Measurements from ENCODE around the gene PPP1R13L. TPM values are rescaled to one million over a fixed set of nuclear protein-coding genes. Genes with fewer than 3 reads are reported as not detected.

The PPP1R13L gene
- total RNA-seq, 2 experiments from 2014 or later: 15.2 to 17.8 TPM

DNA sequence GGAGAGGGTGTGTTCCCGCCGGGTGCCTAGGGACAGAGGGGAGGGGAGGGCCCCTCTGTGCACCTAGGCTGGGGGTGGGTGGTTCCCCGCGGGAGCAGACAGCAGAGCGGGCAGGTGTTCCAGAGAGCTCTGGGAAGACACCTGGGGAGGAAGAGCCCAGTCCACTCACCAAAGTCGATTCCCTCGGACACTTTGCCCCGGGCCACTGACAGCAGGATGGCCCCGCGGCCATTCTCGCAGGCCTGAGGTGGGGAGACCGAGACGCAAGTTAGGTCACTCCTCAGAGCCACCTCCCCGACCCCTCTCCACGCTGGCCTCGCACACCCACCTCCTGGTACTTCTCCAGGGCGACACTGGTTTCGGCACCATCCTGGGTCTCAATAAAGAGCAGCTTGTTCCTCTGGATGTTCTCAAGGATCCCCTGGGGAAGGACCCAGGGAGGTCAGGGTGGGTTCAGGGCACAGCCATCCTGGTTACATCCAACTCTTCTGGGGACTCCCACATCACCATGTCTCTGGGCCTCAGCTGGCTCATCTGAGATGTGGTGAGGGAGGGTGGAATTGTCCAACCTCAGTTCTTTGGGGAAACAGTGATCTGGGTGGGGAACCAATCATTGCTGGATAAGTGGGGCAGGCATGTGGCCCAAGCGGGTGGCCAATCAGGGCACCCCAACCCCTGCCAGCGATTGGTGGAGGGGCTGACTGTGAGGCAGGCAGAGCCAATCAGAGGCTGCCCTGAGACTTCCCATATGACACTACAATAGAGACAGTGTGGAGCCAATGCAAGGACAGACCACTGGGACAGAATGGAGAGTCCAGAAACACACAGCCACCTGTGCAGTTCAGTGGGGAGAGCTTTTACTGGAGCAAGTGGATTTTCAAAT, 51.7 kb downstream of the PPP1R13L start:
- Mint-ChIP-seq H3K9me3 (ENCODE audit: low read depth) (no peaks in the 10 kb centered on the region), H3K36me3 (ENCODE audit: low read depth) (peaks cover 15% of the 10 kb centered on the region), H3K27ac (no peak overlapping the region), H3K4me1 (no peaks in the 10 kb centered on the region), H3K27me3 (no peaks in the 10 kb centered on the region), H3K4me3 (no peak overlapping the region)
- ChIA-PET CTCF (no interaction called here), POLR2A (no interaction called here)
- intact Hi-C loops (cut with DNase I, micrococcal nuclease): no loop called here
- peak; percentile 30 for ATAC-seq
- DNase-seq: no peak

DNA sequence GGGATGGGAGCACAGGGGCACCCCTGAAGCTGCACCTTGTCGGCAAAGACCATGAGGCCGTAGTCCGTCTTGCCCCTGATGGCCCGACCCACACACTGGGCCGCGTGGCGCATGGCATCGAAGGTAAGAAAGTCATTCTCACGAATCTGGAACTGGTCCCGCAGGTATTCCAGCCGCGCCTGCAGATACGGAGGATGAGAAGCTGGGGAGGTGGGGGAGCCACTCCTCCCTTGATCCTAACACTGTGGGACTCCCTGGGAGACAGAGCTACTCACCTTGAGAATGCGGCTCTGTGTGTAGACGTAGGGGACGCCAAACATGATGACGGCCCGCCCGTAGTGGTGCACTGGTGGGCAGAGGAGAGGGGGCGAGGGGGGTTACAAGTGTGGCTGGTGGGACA, 52.4 kb downstream of the PPP1R13L start:
- no peaks in the 10 kb centered on the region for H3K9me3 Mint-ChIP-seq (ENCODE audit: low read depth)
- no peaks in the 10 kb centered on the region for H3K27me3 Mint-ChIP-seq
- CTCF ChIA-PET: no interaction called here
- no peak overlapping the region for H3K4me3 Mint-ChIP-seq
- POLR2A ChIA-PET: no interaction called here
- H3K4me1 Mint-ChIP-seq: no peaks in the 10 kb centered on the region
- ATAC-seq (no peak), DNase-seq (no peak)
- H3K36me3 Mint-ChIP-seq (ENCODE audit: low read depth): peaks cover 15% of the 10 kb centered on the region
- intact Hi-C loops (cut with DNase I, micrococcal nuclease): no loop called here
- H3K27ac Mint-ChIP-seq: no peak overlapping the region

DNA sequence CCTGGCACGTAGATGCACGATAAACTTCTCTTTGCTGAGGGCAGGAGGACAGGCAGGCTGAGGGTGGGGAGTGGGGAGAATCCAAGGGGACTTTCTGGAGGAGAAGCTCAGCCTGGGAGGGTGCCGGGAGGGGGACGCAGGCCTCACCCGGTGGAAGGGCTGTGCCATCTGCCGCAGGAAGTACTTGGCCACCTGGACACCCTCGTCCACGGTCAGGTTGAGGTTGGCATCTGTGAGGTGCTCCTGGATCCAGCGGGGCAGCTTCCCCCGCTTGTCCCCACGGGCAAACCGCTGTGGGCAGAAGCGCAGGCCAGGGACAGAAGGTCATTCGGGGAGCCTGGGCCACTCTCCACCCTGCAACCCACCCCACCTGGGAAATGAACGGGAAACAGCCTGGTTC, 52.8 kb downstream of the PPP1R13L start:
- H3K36me3 Mint-ChIP-seq (ENCODE audit: low read depth): peaks cover 12% of the 10 kb centered on the region
- no peaks in the 10 kb centered on the region for H3K27me3 Mint-ChIP-seq
- H3K27ac Mint-ChIP-seq: no peak overlapping the region
- intact Hi-C loops (cut with DNase I, micrococcal nuclease): no loop called here
- no peaks in the 10 kb centered on the region for H3K9me3 Mint-ChIP-seq (ENCODE audit: low read depth)
- ATAC-seq (no peak), DNase-seq (no peak)
- CTCF ChIA-PET: no interaction called here
- POLR2A ChIA-PET: no interaction called here
- no peaks in the 10 kb centered on the region for H3K4me1 Mint-ChIP-seq
- no peak overlapping the region for H3K4me3 Mint-ChIP-seq

DNA sequence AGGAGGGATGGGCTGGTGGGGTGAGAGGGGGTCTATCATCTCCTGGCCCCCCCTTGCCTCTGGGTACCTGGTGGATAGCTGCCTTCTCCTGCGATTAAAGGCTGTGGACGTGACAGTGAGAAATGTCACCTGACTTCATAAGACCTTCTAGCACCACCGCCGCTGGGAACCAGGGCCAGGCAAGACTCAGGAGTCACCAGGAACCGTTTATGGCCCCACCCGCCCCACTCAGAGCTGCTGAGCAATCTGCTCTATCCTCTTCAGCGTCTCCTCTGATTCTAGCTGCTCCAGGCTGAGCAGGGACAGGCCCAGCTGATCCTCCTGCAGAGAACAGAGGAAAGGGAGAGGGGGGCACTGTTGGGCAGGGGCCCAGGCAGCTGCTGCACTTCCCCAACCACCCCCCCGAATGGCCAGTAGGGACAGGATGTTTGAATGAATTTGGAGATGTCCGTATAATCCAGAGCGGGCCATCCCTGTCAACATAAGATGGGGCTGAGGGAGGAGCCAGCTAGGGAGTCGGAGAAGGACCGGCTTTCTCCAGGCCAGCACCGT, 53.4 kb downstream of the PPP1R13L start:
- POLR2A ChIA-PET: no interaction called here
- Mint-ChIP-seq H3K9me3 (ENCODE audit: low read depth) (no peaks in the 10 kb centered on the region), H3K4me3 (no peak overlapping the region), H3K36me3 (ENCODE audit: low read depth) (peaks cover 12% of the 10 kb centered on the region), H3K27ac (no peak overlapping the region), H3K4me1 (no peaks in the 10 kb centered on the region), H3K27me3 (no peaks in the 10 kb centered on the region)
- no peak for DNase-seq
- CTCF ChIA-PET: no interaction called here
- intact Hi-C loops (cut with DNase I, micrococcal nuclease): no loop called here
- no peak for ATAC-seq

DNA sequence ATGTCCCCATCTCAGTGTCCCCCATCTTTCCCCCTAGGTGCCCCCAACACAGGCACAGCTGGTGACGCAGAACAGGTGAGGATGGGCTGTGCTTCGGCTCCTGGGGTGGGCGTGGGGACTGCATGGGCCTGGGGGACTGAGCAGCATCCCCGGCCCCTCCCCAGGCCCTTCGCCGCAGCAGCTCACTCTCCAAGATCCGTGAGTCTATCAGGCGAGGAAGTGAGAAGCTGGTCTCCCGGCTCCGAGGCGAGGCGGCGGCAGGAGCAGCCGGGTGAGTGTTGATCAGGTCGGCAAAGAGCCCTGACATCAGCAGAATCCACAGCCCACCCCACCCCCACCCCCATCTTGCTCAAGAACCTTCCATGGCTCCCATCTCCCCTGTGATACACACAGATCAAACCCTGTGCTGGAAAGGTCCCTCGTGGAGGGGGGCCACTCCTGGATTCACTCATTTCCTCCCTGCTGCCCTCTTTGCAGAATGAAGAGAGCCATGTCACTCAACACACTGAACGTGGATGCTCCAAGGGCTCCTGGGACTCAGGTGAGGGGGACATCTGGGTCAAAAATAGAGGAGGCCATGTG, 54.3 kb downstream of the PPP1R13L start:
- intact Hi-C loops (cut with DNase I, micrococcal nuclease): no loop called here
- Mint-ChIP-seq H3K36me3 (ENCODE audit: low read depth) (peaks cover 12% of the 10 kb centered on the region), H3K27me3 (no peaks in the 10 kb centered on the region), H3K27ac (no peak overlapping the region), H3K4me1 (no peaks in the 10 kb centered on the region), H3K4me3 (no peak overlapping the region), H3K9me3 (ENCODE audit: low read depth) (no peaks in the 10 kb centered on the region)
- POLR2A ChIA-PET: no interaction called here
- ATAC-seq (no peak), DNase-seq (no peak)
- CTCF ChIA-PET: interaction anchor here (1.7 kb wide), 1 partner anchor 12 kb away, joined by 5 read pairs; no protein-coding TSS in a partner anchor

DNA sequence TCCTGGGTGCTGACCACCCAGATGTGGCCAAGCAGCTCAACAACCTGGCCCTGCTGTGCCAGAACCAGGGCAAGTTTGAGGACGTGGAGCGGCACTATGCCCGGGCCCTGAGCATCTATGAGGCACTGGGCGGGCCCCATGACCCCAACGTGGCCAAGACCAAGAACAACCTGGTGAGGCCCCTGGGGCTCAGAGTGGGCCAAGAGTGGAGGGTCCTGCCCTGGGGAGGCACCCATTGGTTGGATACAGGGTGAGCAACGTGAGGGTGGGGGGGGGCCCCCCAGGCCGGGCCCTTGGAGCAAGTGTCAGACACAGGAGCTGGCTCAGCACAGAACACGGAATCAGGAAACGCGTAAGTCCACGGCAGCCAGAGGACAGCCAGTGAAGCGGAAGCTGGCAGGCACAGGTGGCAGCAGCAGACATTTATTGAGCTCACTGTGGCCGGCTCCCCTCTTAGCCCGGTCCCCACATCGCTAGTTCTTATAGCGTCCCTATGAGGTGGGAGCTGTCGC, 55.4 kb downstream of the PPP1R13L start:
- ChIA-PET CTCF (interaction anchor here (1.7 kb wide), 1 partner anchor 11 kb away, joined by 5 read pairs; no protein-coding TSS in a partner anchor), POLR2A (no interaction called here)
- Mint-ChIP-seq H3K4me3 (no peak overlapping the region), H3K27ac (no peak overlapping the region), H3K9me3 (ENCODE audit: low read depth) (no peaks in the 10 kb centered on the region), H3K36me3 (ENCODE audit: low read depth) (peaks cover 6% of the 10 kb centered on the region), H3K4me1 (no peaks in the 10 kb centered on the region), H3K27me3 (peaks cover 3% of the 10 kb centered on the region)
- intact Hi-C loops (cut with DNase I, micrococcal nuclease): no loop called here
- no peak for DNase-seq
- ATAC-seq: no peak

DNA sequence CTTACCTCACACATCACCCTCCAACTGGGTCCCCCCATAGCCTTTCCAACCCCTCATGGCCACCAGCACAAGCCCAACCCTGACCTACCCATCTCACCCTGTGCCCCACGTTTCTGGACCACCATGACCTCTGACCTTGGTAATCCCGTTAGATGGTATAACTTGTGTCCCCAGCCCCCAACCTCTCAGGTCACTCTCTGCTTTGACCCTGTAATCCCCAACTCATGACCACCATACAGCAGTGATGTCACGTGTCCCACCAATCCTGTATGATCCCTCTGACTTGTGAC, 55.8 kb downstream of the PPP1R13L start:
- H3K27ac Mint-ChIP-seq: no peak overlapping the region
- ChIA-PET POLR2A (no interaction called here), CTCF (interaction anchor here (1.7 kb wide), 1 partner anchor 10 kb away, joined by 5 read pairs; no protein-coding TSS in a partner anchor)
- no peaks in the 10 kb centered on the region for H3K4me1 Mint-ChIP-seq
- H3K9me3 Mint-ChIP-seq (ENCODE audit: low read depth): no peaks in the 10 kb centered on the region
- no peak for DNase-seq
- H3K27me3 Mint-ChIP-seq: peaks cover 5% of the 10 kb centered on the region
- intact Hi-C loops (cut with DNase I, micrococcal nuclease): no loop called here
- no peak overlapping the region for H3K4me3 Mint-ChIP-seq
- ATAC-seq: no peak
- H3K36me3 Mint-ChIP-seq (ENCODE audit: low read depth): peaks cover 5% of the 10 kb centered on the region

DNA sequence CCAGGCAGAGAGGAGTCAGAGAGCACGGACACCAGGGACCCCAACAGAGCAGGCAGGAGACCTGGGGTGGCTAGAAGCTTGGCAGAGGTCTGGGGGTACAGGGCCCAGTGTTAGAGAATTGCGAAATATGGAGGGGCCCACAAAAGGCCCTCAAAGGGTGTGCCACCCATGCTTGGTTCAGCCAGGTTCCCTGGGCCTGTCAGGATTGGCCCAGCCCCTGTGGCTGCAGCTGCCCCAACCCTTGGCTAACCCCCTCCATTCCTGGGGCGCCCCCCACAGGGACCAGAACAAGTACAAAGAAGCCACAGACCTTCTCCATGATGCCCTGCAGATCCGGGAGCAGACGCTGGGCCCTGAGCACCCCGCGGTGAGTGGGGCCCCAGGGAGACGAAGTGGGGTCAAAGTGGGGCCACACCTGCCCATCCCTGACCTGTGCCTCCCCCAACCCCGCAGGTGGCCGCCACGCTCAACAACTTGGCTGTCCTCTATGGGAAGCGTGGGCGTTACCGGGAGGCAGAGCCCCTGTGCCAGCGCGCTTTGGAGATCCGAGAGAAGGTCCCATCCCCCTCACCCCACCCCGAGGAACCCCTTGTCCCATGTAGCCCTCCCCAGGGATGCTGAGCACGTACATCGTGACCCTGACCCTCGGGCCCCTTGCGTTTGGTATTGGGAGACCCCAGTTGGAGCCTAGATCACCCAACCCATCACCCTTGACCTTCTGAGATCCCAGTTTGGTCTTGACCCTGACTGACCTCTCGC, 56.3 kb downstream of the PPP1R13L start:
- ATAC-seq (no peak), DNase-seq (no peak)
- ChIA-PET CTCF (no interaction called here), POLR2A (no interaction called here)
- Mint-ChIP-seq H3K27ac (no peak overlapping the region), H3K9me3 (ENCODE audit: low read depth) (no peaks in the 10 kb centered on the region), H3K4me1 (no peaks in the 10 kb centered on the region), H3K4me3 (no peak overlapping the region), H3K27me3 (peaks cover 7% of the 10 kb centered on the region), H3K36me3 (ENCODE audit: low read depth) (peaks cover 5% of the 10 kb centered on the region)
- intact Hi-C loops (cut with DNase I, micrococcal nuclease): no loop called here

DNA sequence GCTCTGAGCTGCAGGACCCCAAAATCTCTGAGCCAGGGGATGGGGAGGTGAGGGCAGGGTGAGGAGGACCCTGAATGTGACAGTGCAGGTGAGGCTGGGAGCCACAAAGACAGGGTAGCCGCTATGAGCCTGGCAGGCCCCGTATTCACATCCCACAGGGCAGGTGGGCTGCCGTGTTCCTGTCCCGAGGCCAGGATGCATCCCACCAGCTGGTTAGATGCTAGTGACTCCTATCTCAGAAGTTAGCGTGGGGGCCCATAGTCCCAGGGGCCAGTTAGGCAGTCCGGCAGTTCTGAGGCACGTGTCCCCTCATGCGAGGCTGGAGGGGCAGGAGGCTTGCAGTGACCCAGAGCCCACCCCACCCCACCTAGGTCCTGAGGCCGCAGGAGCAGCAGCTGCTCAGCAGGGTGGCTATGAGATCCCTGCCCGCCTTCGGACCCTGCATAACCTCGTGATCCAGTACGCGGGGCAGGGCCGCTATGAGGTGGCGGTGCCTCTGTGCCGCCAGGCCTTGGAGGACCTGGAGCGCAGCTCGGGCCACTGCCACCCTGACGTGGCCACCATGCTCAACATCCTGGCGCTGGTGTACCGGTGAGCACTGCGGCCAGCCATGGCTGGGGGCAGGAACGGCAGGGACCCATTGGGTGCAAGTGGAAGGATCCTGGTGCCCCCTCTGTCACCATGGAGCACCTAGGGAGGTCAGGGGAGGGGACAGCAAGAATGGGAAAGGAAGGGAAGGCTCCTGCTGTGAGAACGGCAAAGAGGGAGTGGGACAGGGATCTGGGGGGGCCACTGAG, 57.1 kb downstream of the PPP1R13L start:
- POLR2A ChIA-PET: no interaction called here

DNA sequence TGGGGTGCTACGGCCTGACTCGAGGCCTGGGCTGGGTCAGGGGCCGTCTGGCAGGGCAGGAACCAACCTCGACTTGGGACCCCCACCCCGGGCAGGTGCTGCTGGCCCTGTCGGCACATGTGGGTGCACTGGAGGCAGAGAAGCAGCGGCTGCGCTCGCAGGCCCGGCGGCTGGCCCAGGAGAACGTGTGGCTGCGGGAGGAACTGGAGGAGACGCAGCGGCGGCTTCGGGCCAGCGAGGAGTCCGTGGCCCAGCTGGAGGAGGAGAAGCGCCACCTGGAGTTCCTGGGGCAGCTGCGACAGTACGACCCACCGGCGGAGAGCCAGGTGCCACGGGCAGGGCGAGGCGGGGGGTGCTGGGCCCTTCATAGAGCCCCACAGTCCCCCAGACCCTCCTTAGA, 58.4 kb downstream of the PPP1R13L start:
- DNase-seq (no peak), ATAC-seq (no peak)
- no peak overlapping the region for H3K27ac Mint-ChIP-seq
- no peaks in the 10 kb centered on the region for H3K4me1 Mint-ChIP-seq
- H3K27me3 Mint-ChIP-seq: peaks cover 8% of the 10 kb centered on the region
- H3K36me3 Mint-ChIP-seq (ENCODE audit: low read depth): peaks cover 2% of the 10 kb centered on the region
- POLR2A ChIA-PET: interaction anchor here (0.6 kb wide), 1 partner anchor 585 kb away, joined by 5 read pairs; no protein-coding TSS in a partner anchor
- CTCF ChIA-PET: no interaction called here
- intact Hi-C loops (cut with DNase I, micrococcal nuclease): no loop called here
- no peak overlapping the region for H3K4me3 Mint-ChIP-seq
- no peaks in the 10 kb centered on the region for H3K9me3 Mint-ChIP-seq (ENCODE audit: low read depth)

More for the DNA sequence above, 57.1 kb downstream of the PPP1R13L start:
- Mint-ChIP-seq H3K27me3 (peaks cover 8% of the 10 kb centered on the region), H3K9me3 (ENCODE audit: low read depth) (no peaks in the 10 kb centered on the region), H3K4me3 (no peak overlapping the region), H3K4me1 (no peaks in the 10 kb centered on the region), H3K36me3 (ENCODE audit: low read depth) (peaks cover 5% of the 10 kb centered on the region), H3K27ac (no peak overlapping the region)
- ATAC-seq (no peak), DNase-seq (no peak)
- intact Hi-C loops (cut with DNase I, micrococcal nuclease): no loop called here
- CTCF ChIA-PET: no interaction called here

DNA sequence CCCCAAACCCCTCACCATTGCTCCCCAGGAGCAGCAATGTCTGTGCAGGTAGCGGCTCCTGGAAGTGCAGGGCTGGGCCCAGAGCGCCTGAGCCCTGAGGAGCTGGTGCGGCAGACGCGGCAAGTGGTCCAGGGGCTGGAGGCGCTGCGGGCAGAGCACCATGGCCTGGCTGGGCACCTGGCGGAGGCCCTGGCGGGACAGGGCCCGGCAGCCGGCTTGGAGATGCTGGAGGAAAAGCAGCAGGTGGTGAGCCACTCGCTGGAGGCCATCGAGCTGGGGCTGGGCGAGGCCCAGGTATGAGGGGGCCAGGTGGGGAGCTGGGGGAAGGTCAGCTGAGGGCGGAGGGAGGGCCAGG, 59.4 kb downstream of the PPP1R13L start:
- intact Hi-C loops (cut with DNase I, micrococcal nuclease): no loop called here
- ChIA-PET POLR2A (interaction anchor here (0.6 kb wide), 1 partner anchor 236 kb away, joined by 3 read pairs; no protein-coding TSS in a partner anchor), CTCF (no interaction called here)
- Mint-ChIP-seq H3K9me3 (ENCODE audit: low read depth) (no peaks in the 10 kb centered on the region), H3K27me3 (peaks cover 8% of the 10 kb centered on the region), H3K4me1 (no peaks in the 10 kb centered on the region), H3K4me3 (no peak overlapping the region), H3K27ac (no peak overlapping the region), H3K36me3 (ENCODE audit: low read depth) (peaks cover 2% of the 10 kb centered on the region)
- DNase-seq (no peak), ATAC-seq (no peak)

Data from activated CD4-positive, alpha-beta T cell treated with anti-CD3 and anti-CD28 coated beads for 36 hours (primary cell).